Measurements from ENCODE around the gene C1QTNF6. TPM values are rescaled to one million over a fixed set of nuclear protein-coding genes. Genes with fewer than 3 reads are reported as not detected.

C1QTNF6 gene
- polyA plus RNA-seq, 1 donor (not counting 4 experiments of a cell fraction or from before 2014, with no cell fraction given), result 17.1 TPM

- H3K79me2 ChIP-seq (ENCODE audit: control insufficient read depth, insufficient read depth, low read length), result no peaks in the 10 kb centered on the region
- H3K36me3 ChIP-seq (ENCODE audit: control insufficient read depth in 2 of 2, extremely low read depth in 1 of 2, insufficient read depth in 2 of 2, low read length in 2 of 2), result no peaks in the 10 kb centered on the region
- FAIRE-seq (no peak), DNase-seq (ENCODE audit: low read depth, low spot score) (no peak)
- peaks cover 27% of the 10 kb centered on the region for H3K4me1 ChIP-seq (ENCODE audit: control insufficient read depth, extremely low read depth, insufficient read depth, low read length)
- dilution Hi-C loops (cut with MboI; ENCODE audit: extremely low pct_ligation_motif_present, low sequenced_read_pairs), result no loop called here
- H2AFZ ChIP-seq (ENCODE audit: control insufficient read depth, low read length), result no peak overlapping the region
- H4K20me1 ChIP-seq (ENCODE audit: control insufficient read depth, extremely low read depth, insufficient read depth, low read length), result no peaks in the 10 kb centered on the region
- peak overlapping the region; percentile 29 for H3K4me2 ChIP-seq (ENCODE audit: control insufficient read depth, extremely low read depth, insufficient read depth, low read depth, low read length)
- H3K27me3 ChIP-seq (ENCODE audit: control insufficient read depth, extremely low read depth, insufficient read depth, low read length), result no peaks in the 10 kb centered on the region
- no peak for TF ChIP-seq EZH2 (IDR thresholded peaks at IDR 0.05; ENCODE audit: low read length)
- no peak for TF ChIP-seq CTCF (optimal IDR thresholded peaks at IDR 0.05 in 1 of 3, IDR thresholded peaks at IDR 0.05 in 1 of 3, conservative IDR thresholded peaks at IDR 0.05 in 1 of 3; ENCODE audit: extremely low read depth in 1 of 3, insufficient read depth in 2 of 3, low read length in 3 of 3)
- H3K9me3 ChIP-seq (ENCODE audit: control insufficient read depth, low read depth, low read length), result no peaks in the 10 kb centered on the region
- H3K27ac ChIP-seq (ENCODE audit: control insufficient read depth, insufficient read depth, low read length), result no peak overlapping the region
- H3K4me3 ChIP-seq (ENCODE audit: control insufficient read depth in 2 of 3, extremely low read depth in 1 of 3, insufficient read depth in 2 of 3, low read depth in 1 of 3, low read length in 3 of 3), result no peak overlapping the region
- no peak overlapping the region for H3K9ac ChIP-seq (ENCODE audit: control insufficient read depth, extremely low read depth, insufficient read depth, low read length)
- H3K9me1 ChIP-seq (ENCODE audit: control insufficient read depth, extremely low read depth, insufficient read depth, low read length), result peaks cover 2% of the 10 kb centered on the region
Measured at GRCh38 chr22:37145180-37146050, 42.6 kb downstream of the C1QTNF6 start.

GRCh38 chr22:37144180-37144554 is 43.9 kb downstream of the C1QTNF6 start:
- no peak overlapping the region for H3K9ac ChIP-seq (ENCODE audit: control insufficient read depth, extremely low read depth, insufficient read depth, low read length)
- no peaks in the 10 kb centered on the region for H4K20me1 ChIP-seq (ENCODE audit: control insufficient read depth, extremely low read depth, insufficient read depth, low read length)
- DNase-seq (ENCODE audit: low read depth, low spot score) (no peak), FAIRE-seq (no peak)
- TF ChIP-seq CTCF (optimal IDR thresholded peaks at IDR 0.05 in 1 of 3, IDR thresholded peaks at IDR 0.05 in 1 of 3, conservative IDR thresholded peaks at IDR 0.05 in 1 of 3; ENCODE audit: extremely low read depth in 1 of 3, insufficient read depth in 2 of 3, low read length in 3 of 3), result no peak
- TF ChIP-seq EZH2 (IDR thresholded peaks at IDR 0.05; ENCODE audit: low read length), result no peak
- dilution Hi-C loops (cut with MboI; ENCODE audit: extremely low pct_ligation_motif_present, low sequenced_read_pairs), result no loop called here
- H3K9me1 ChIP-seq (ENCODE audit: control insufficient read depth, extremely low read depth, insufficient read depth, low read length), result peaks cover 2% of the 10 kb centered on the region
- H3K9me3 ChIP-seq (ENCODE audit: control insufficient read depth, low read depth, low read length), result no peaks in the 10 kb centered on the region
- no peaks in the 10 kb centered on the region for H3K27me3 ChIP-seq (ENCODE audit: control insufficient read depth, extremely low read depth, insufficient read depth, low read length)
- no peak overlapping the region for H2AFZ ChIP-seq (ENCODE audit: control insufficient read depth, low read length)
- H3K4me3 ChIP-seq (ENCODE audit: control insufficient read depth in 2 of 3, extremely low read depth in 1 of 3, insufficient read depth in 2 of 3, low read depth in 1 of 3, low read length in 3 of 3), result no peak overlapping the region
- no peaks in the 10 kb centered on the region for H3K79me2 ChIP-seq (ENCODE audit: control insufficient read depth, insufficient read depth, low read length)
- H3K27ac ChIP-seq (ENCODE audit: control insufficient read depth, insufficient read depth, low read length), result no peak overlapping the region
- H3K36me3 ChIP-seq (ENCODE audit: control insufficient read depth in 2 of 2, extremely low read depth in 1 of 2, insufficient read depth in 2 of 2, low read length in 2 of 2), result no peaks in the 10 kb centered on the region
- H3K4me2 ChIP-seq (ENCODE audit: control insufficient read depth, extremely low read depth, insufficient read depth, low read depth, low read length), result peak overlapping the region; percentile 40
- peaks cover 32% of the 10 kb centered on the region for H3K4me1 ChIP-seq (ENCODE audit: control insufficient read depth, extremely low read depth, insufficient read depth, low read length)

Data from keratinocyte (primary cell).